Adipocyte (in vitro differentiated cells): ENCODE data around the gene PRKCD.
A peak's percentile ranks its signal among the peaks of the same experiment; 100 is the strongest.

Experiments used
- DNase-seq: peaks from one replicate; pipeline ENCODE4 v3.0.0-alpha.2; 2015; ENCODE audit warnings: low read depth
- H3K27me3 ChIP-seq: replicated peaks from 2 replicates; pipeline ENCODE4 v1.7.0; 2013; ENCODE audit warnings: mild to moderate bottlenecking, low read length, moderate library complexity; ENCODE audit not compliant: control insufficient read depth, insufficient read depth
- H3K36me3 ChIP-seq: 2 replicates; pipeline ENCODE4 v1.7.0; 2013; ENCODE audit warnings: low read length, mild to moderate bottlenecking, moderate library complexity; ENCODE audit not compliant: control insufficient read depth, insufficient read depth, severe bottlenecking
- H3K4me1 ChIP-seq: 2 replicates; pipeline ENCODE4 v1.7.0; 2013; ENCODE audit warnings: mild to moderate bottlenecking, low read length, moderate library complexity; ENCODE audit not compliant: control insufficient read depth, insufficient read depth
- H3K4me3 ChIP-seq: 2 replicates; pipeline ENCODE4 v1.7.0; 2013; ENCODE audit warnings: mild to moderate bottlenecking, low read length, moderate library complexity
- H3K9ac ChIP-seq: 2 replicates; pipeline ENCODE4 v1.7.0; 2013; ENCODE audit warnings: mild to moderate bottlenecking, low read length, moderate library complexity
- H3K9me3 ChIP-seq: 2 replicates; pipeline ENCODE4 v1.7.0; 2013; ENCODE audit warnings: mild to moderate bottlenecking, low read length, moderate library complexity; ENCODE audit not compliant: control insufficient read depth

The PRKCD gene

GRCh38 chr3:53188136-53188685 is 27.2 kb downstream of the PRKCD start:
- H3K27me3 ChIP-seq, result no peaks in the 10 kb centered on the region
- DNase-seq, result no peak
- no peak overlapping the region for H3K4me3 ChIP-seq
- H3K36me3 ChIP-seq, result peaks cover 76% of the 10 kb centered on the region
- H3K9ac ChIP-seq, result no peak overlapping the region
- H3K9me3 ChIP-seq, result no peaks in the 10 kb centered on the region
- peaks cover 2% of the 10 kb centered on the region for H3K4me1 ChIP-seq

DNA sequence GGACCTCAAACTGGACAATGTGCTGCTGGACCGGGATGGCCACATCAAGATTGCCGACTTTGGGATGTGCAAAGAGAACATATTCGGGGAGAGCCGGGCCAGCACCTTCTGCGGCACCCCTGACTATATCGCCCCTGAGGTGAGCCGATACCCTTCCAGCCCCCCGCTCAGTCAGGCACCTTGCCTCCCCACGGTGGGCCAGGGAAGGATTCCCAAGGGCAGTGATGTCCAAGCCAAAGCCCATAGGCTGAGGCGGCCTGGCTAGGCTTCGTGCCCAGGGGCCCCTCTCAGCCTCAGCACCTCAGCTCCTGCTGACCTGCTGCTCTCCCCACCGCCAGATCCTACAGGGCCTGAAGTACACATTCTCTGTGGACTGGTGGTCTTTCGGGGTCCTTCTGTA is 27.7 kb downstream of the PRKCD start:
- no peak for DNase-seq
- no peak overlapping the region for H3K4me3 ChIP-seq
- no peak overlapping the region for H3K9ac ChIP-seq
- no peaks in the 10 kb centered on the region for H3K9me3 ChIP-seq
- H3K36me3 ChIP-seq, result peaks cover 71% of the 10 kb centered on the region
- H3K27me3 ChIP-seq, result no peaks in the 10 kb centered on the region
- H3K4me1 ChIP-seq, result peaks cover 6% of the 10 kb centered on the region

GRCh38 chr3:53189276-53189675 is 28.3 kb downstream of the PRKCD start:
- Histone ChIP-seq H3K4me3 (no peak overlapping the region), H3K9ac (no peak overlapping the region), H3K9me3 (no peaks in the 10 kb centered on the region), H3K4me1 (peaks cover 11% of the 10 kb centered on the region), H3K36me3 (peaks cover 70% of the 10 kb centered on the region), H3K27me3 (no peaks in the 10 kb centered on the region)
- DNase-seq, result no peak

- H3K36me3 ChIP-seq, result peaks cover 59% of the 10 kb centered on the region
- DNase-seq, result no peak
- H3K4me3 ChIP-seq, result no peak overlapping the region
- no peak overlapping the region for H3K9ac ChIP-seq
- H3K4me1 ChIP-seq, result peaks cover 17% of the 10 kb centered on the region
- no peaks in the 10 kb centered on the region for H3K27me3 ChIP-seq
- H3K9me3 ChIP-seq, result no peaks in the 10 kb centered on the region
These were observed 29.6 kb downstream of the PRKCD start for GRCh38 chr3:53190659-53191058.

DNA sequence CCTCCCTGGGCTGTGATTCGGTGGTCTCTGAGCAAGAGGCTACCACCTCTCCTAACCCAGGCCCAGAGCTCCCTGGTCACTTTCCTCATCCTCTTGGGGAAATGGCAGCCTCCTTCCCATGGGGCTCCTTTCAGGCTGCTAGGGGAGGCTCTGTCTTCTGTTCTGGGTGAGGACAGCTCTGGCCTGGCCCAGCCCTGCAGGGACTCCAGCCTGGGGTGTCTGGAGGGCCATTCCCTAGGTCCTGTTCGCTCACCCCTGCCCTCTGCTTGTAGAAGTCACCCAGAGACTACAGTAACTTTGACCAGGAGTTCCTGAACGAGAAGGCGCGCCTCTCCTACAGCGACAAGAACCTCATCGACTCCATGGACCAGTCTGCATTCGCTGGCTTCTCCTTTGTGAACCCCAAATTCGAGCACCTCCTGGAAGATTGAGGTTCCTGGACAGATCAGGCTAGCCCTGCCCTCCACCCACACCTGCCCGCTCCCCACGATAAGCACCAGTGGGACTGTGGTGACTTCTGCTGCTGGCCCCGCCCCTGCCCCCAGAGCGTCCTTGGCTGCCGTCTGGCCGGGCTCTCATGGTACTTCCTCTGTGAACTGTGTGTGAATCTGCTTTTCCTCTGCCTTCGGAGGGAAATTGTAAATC is 30.9 kb downstream of the PRKCD start:
- Histone ChIP-seq H3K9me3 (no peaks in the 10 kb centered on the region), H3K36me3 (peaks cover 48% of the 10 kb centered on the region), H3K27me3 (no peaks in the 10 kb centered on the region), H3K9ac (no peak overlapping the region), H3K4me3 (no peak overlapping the region), H3K4me1 (peaks cover 19% of the 10 kb centered on the region)
- DNase-seq, result no peak

- peak overlapping the region; percentile 12 for H3K9ac ChIP-seq
- H3K4me1 ChIP-seq, result peaks cover 19% of the 10 kb centered on the region
- H3K36me3 ChIP-seq, result peaks cover 41% of the 10 kb centered on the region
- no peaks in the 10 kb centered on the region for H3K27me3 ChIP-seq
- DNase-seq, result no peak
- no peaks in the 10 kb centered on the region for H3K9me3 ChIP-seq
- H3K4me3 ChIP-seq, result no peak overlapping the region
These were observed 31.6 kb downstream of the PRKCD start for GRCh38 chr3:53192608-53193007.

DNA sequence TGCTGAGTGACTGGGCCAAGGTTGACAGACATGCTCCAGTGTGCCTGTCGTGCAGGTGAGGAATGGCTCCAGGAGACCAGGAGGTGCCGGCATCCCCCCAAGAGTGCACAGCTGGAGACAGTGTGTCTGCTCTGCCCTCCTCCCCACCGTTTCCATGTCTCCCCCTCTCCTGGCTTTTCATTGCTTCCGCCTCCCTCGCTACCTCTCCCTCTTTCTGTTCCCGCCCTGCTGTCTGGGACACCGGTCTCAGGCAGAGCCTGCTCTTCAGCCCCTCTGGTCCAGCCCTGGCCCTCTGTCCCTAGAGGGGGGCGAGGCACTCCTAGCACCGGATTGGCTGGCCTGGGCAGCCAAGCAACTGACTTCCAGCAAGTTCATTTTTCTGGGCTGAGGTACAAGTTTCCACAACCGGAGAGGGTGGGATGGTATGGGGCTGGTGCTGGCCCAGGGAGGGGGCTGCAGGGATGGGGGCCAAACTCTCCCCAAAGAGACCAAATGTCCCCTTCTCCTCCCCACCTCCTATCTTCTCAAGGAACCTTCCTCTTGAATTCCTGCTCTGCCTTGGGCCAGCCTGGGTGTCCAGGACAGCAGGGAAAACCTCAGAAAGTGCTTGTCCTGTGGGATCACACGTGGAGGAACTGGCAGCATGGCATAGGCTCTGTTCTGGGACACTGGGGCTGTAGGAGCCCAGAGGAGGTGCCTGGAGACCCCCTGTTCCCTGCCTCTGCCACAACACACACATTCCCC is 32.6 kb downstream of the PRKCD start:
- H3K36me3 ChIP-seq, result peaks cover 34% of the 10 kb centered on the region
- H3K27me3 ChIP-seq, result no peaks in the 10 kb centered on the region
- H3K9me3 ChIP-seq, result no peaks in the 10 kb centered on the region
- peak; percentile 34 for DNase-seq
- no peak overlapping the region for H3K4me3 ChIP-seq
- H3K9ac ChIP-seq, result peak overlapping the region; percentile 17
- peaks cover 19% of the 10 kb centered on the region for H3K4me1 ChIP-seq

DNA sequence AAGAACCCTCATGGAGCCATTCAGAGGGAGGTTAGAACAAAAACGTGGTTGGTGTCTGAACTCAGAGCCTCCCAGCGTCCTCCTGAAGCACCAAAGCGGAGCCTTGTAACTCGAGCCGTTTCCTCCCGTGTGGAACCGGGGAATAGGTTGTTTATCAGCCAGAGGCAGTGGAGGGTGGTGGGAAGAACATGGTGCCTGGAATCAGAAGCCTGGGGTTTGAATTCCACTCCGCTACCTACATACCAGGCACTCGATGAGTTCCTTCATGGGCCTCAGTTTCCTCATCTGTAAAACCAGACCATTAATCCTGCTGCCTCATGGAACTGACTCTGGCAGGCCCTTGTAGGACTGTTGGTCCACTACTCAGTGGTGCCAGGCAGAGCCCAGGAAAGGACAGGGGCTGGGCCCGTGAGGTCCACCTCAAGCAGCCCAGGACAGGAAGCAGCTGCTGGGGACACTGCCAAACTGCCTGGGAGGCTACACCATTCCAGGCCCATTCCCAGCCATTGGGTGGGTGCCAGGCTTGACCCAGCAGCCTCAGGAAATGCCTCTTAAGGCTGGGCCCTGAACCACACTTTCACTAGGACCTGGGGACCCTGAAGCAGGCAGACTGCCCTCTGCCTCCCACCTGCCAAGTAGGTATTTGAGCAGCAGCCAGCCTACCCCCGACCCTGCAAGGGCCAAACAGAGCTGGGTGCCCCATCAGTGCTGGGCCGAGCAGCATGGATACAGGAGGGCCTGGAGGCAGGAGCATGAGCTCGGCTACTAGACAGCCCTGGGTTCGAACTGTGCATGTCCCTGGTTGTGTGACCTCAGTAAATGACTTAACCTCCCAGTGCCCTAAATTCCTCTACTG is 33.4 kb downstream of the PRKCD start:
- peak; percentile 31 for DNase-seq
- Histone ChIP-seq H3K36me3 (peaks cover 26% of the 10 kb centered on the region), H3K27me3 (no peaks in the 10 kb centered on the region), H3K4me1 (peaks cover 19% of the 10 kb centered on the region), H3K9ac (peak overlapping the region; percentile 17), H3K4me3 (no peak overlapping the region), H3K9me3 (no peaks in the 10 kb centered on the region)

DNA sequence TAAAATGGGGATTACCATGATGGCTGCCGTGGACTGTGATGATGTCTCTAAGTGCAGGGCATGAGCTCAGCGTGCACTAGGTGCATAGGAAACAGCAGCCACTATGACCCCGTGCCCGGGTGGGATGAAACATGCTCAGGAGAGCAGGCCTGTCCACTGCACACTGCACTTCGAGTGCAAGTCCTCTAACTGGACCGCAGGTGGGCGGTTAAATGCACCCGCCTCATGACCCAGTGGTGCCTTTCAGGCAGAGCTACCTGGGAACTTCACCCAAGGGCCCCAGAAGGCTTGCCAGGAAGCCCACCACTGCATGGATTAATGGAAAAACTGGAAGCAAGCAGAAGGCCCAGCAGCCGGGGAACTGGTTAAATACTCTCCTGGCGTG is 34.0 kb downstream of the PRKCD start:
- Histone ChIP-seq H3K4me1 (peaks cover 19% of the 10 kb centered on the region), H3K4me3 (no peak overlapping the region), H3K9me3 (no peaks in the 10 kb centered on the region), H3K9ac (no peak overlapping the region), H3K27me3 (no peaks in the 10 kb centered on the region), H3K36me3 (peaks cover 20% of the 10 kb centered on the region)
- no peak for DNase-seq

- DNase-seq, result peak; percentile 79
These were observed 34.9 kb downstream of the PRKCD start for GRCh38 chr3:53195602-53196574.

More at GRCh38 chr3:53195602-53196574, 34.9 kb downstream of the PRKCD start:
- peak overlapping the region; percentile 19 for H3K9ac ChIP-seq
- H3K9me3 ChIP-seq, result no peaks in the 10 kb centered on the region
- H3K27me3 ChIP-seq, result no peaks in the 10 kb centered on the region
- H3K4me1 ChIP-seq, result peaks cover 19% of the 10 kb centered on the region
- H3K36me3 ChIP-seq, result peaks cover 12% of the 10 kb centered on the region
- H3K4me3 ChIP-seq, result no peak overlapping the region
